PC-3 (cell line): ENCODE data around the gene NEUROG1. TPM values are rescaled to one million over a fixed set of nuclear protein-coding genes. Genes with fewer than 3 reads are reported as not detected.
"Not testable (repeated sequence)": the region's sequence is repeated elsewhere in the genome, so short reads cannot be mapped to it uniquely, and the experiment has no call there.

ENCODE experiments used
- ATAC-seq: fragments of 200-7000 bp; cut with Tn5 transposase; 2 replicates; pipeline ENCODE4 v1.9.1; 2020; ENCODE audit warnings: mild to moderate bottlenecking, moderate library complexity
- BruUV-seq: library from RNA; stranded (reverse); fragments of 400-500 nt; replicated peaks from 2 replicates; lab custom pipeline; 2021; lab: Mats Ljungman, UMichigan
- CTCF ChIA-PET: fragments of 300-600 bp; sonication (Branson Sonifier 250); formaldehyde crosslinking; loops from one replicate; lab custom pipeline; 2022; ENCODE audit warnings: antibody characterized with exemption; lab: Charles Lee
- POLR2A ChIA-PET: fragments of 300-600 bp; sonication (Branson Sonifier 250); formaldehyde crosslinking; loops from one replicate; lab custom pipeline; 2022; ENCODE audit warnings: antibody characterized with exemption; ENCODE audit not compliant: unreplicated experiment; lab: Charles Lee
- DNase-seq: peaks from one replicate; pipeline ENCODE4 v3.0.0-alpha.2; 2015
- H2AFZ ChIP-seq: fragments of 300-600 bp; sonication (generic); 2 replicates; pipeline ENCODE4 v1.6.0; 2016; ENCODE audit warnings: antibody characterized with exemption, low read length
- H3F3A ChIP-seq: fragments of 300-600 bp; sonication (generic); one replicate; pipeline ENCODE4 v1.6.0; 2017; ENCODE audit warnings: antibody characterized with exemption, low read length, control low read depth, mild to moderate bottlenecking; ENCODE audit not compliant: unreplicated experiment
- H3K27ac ChIP-seq: fragments of 300-600 bp; sonication (generic); 2 replicates; pipeline ENCODE4 v1.5.1; 2016; ENCODE audit warnings: mild to moderate bottlenecking, low read length
- H3K27me3 ChIP-seq: fragments of 300-600 bp; sonication (generic); 2 replicates; pipeline ENCODE4 v1.6.1; 2016; ENCODE audit warnings: low read length, mixed read lengths
- H3K36me3 ChIP-seq: fragments of 300-600 bp; sonication (generic); 2 replicates; pipeline ENCODE4 v1.6.1; 2016; ENCODE audit warnings: low read depth, mixed run types, low read length, mixed read lengths
- H3K4me1 ChIP-seq: fragments of 300-600 bp; sonication (generic); 2 replicates; pipeline ENCODE4 v1.5.1; 2016; ENCODE audit warnings: low read length; ENCODE audit not compliant: insufficient read depth
- H3K4me2 ChIP-seq: fragments of 300-600 bp; sonication (generic); 2 replicates; pipeline ENCODE4 v1.6.0; 2016; ENCODE audit warnings: low read length
- H3K4me3 ChIP-seq: fragments of 300-600 bp; sonication (generic); 2 replicates; pipeline ENCODE4 v1.5.1; 2016; ENCODE audit warnings: mild to moderate bottlenecking, low read length, mixed read lengths
- H3K79me2 ChIP-seq: fragments of 300-600 bp; sonication (generic); 2 replicates; pipeline ENCODE4 v1.6.1; 2017; ENCODE audit warnings: low read length, mixed read lengths
- H3K9ac ChIP-seq: fragments of 300-600 bp; sonication (generic); 2 replicates; pipeline ENCODE4 v1.6.0; 2016; ENCODE audit warnings: mild to moderate bottlenecking, low read length
- H3K9me2 ChIP-seq: fragments of 300-600 bp; sonication (generic); replicated peaks from 2 replicates; pipeline ENCODE4 v1.6.1; 2016; ENCODE audit warnings: mixed run types, low read length, mixed read lengths
- H3K9me3 ChIP-seq: fragments of 300-600 bp; sonication (generic); 2 replicates; pipeline ENCODE4 v1.6.1; 2016; ENCODE audit warnings: low read length, mixed read lengths
- H4K20me1 ChIP-seq: fragments of 300-600 bp; sonication (generic); 2 replicates; pipeline ENCODE4 v1.6.1; 2016; ENCODE audit warnings: low read length, mixed read lengths
- EZH2 ChIP-seq: fragments of 300-600 bp; sonication (generic); IDR thresholded peaks from one replicate; pipeline ENCODE4 v1.6.1; 2017; ENCODE audit warnings: antibody characterized with exemption, mild to moderate bottlenecking, low read length; ENCODE audit not compliant: unreplicated experiment
- EZH2phosphoT487 ChIP-seq: fragments of 300-600 bp; sonication (generic); IDR thresholded peaks from 2 replicates; pipeline ENCODE4 v1.6.1; 2018; ENCODE audit warnings: mild to moderate bottlenecking, antibody characterized with exemption, low read length, borderline replicate concordance
- intact Hi-C: fragments of 100-400 bp; cut with micrococcal nuclease; formaldehyde crosslinking; loops from 2 replicates; pipeline ENCODE4 v1.9.0; 2023
- total RNA-seq: library from RNA; depleted of rRNA; stranded (reverse); fragments of >200 nt; gene quantifications from 2 replicates; pipeline ENCODE4 v1.2.3, GENCODE V29; 2014
- TF ChIP-seq, protein P1 (sequence below): fragments of 300-600 bp; sonication (generic); conservative IDR thresholded peaks from 2 replicates; pipeline ENCODE4 v1.5.1; 2017; ENCODE audit warnings: antibody characterized with exemption, low read depth, mild to moderate bottlenecking, low read length

The NEUROG1 gene
- total RNA-seq, 1 experiment from 2014 or later: not detected

DNA sequence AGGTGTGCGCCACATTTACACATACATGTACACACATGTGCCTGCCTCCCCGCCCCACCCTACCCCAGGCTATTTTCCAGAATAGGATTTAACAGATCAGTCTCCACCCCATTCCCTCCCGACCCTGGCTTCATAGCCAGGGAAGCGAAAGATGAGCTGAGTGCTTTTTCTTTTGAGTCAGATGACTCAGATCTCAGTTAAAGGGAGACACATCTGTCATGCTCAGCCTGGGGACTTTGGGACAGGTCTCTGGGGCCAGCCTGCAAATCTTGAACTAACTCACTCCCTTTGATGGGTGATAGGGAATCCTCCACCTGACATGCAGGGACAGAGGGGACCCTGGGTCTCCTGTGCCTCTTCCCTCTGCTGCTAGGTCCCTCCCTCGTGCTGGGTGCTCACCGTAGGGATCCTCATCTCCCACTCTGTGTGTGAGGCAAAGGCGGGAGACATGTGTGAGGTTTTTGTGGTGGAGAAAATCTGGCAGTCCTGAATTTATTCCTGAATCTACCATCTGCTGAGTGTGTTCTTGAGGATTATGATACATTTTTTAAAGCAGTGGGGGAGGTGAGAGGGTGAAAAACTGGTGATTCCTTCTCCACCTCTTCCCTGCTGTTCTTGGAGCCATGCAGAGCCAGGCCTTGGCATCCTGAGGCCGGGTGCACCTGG lies 37.7 kb downstream of the NEUROG1 start:
- Histone ChIP-seq H3K4me3 (no peak overlapping the region), H3K4me2 (peak overlapping the region; percentile 49), H3K9me2 (no peaks in the 10 kb centered on the region), H2AFZ (no peak overlapping the region), H3K4me1 (peaks cover 33% of the 10 kb centered on the region), H3K9me3 (no peaks in the 10 kb centered on the region), H4K20me1 (no peaks in the 10 kb centered on the region), H3K79me2 (no peaks in the 10 kb centered on the region), H3F3A (no peaks in the 10 kb centered on the region), H3K27ac (peak overlapping the region; percentile 34; the same call in 1 of the 2 replicates), H3K27me3 (no peaks in the 10 kb centered on the region), H3K9ac (no peak overlapping the region), H3K36me3 (no peaks in the 10 kb centered on the region)
- peak; percentile 47 for DNase-seq
- ATAC-seq: peak; percentile 39
- CTCF ChIA-PET: no interaction called here
- TF ChIP-seq EZH2phosphoT487 (no peak), EZH2 (no peak)
- TF ChIP-seq, protein P1, sequence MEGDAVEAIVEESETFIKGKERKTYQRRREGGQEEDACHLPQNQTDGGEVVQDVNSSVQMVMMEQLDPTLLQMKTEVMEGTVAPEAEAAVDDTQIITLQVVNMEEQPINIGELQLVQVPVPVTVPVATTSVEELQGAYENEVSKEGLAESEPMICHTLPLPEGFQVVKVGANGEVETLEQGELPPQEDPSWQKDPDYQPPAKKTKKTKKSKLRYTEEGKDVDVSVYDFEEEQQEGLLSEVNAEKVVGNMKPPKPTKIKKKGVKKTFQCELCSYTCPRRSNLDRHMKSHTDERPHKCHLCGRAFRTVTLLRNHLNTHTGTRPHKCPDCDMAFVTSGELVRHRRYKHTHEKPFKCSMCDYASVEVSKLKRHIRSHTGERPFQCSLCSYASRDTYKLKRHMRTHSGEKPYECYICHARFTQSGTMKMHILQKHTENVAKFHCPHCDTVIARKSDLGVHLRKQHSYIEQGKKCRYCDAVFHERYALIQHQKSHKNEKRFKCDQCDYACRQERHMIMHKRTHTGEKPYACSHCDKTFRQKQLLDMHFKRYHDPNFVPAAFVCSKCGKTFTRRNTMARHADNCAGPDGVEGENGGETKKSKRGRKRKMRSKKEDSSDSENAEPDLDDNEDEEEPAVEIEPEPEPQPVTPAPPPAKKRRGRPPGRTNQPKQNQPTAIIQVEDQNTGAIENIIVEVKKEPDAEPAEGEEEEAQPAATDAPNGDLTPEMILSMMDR: no peak
- intact Hi-C loops: no loop called here
- no TSS peak for BruUV-seq
- POLR2A ChIA-PET: no interaction called here

DNA sequence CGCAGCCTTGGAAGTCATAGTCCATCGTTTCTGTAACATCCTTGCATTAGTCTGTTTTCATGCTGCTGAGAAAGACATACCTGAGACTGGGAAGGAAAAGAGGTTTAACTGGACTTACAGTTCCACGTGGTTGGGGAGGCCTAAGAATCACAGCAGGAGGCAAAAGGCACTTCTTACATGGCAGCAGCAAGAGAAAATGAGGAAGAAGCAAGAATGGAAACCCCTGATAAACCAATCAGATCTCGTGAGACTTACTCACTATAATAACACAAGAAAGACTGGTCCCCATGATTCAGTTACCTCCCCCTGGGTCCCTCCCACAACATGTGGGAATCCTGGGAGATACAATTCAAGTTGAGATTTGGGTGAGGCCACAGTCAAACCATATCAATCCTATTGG lies 40.2 kb downstream of the NEUROG1 start:
- peaks cover 55% of the 10 kb centered on the region for H3K4me1 ChIP-seq
- intact Hi-C loops, H2AFZ ChIP-seq, H3K4me2 ChIP-seq, ATAC-seq, H3K9me3 ChIP-seq, H3K36me3 ChIP-seq, H4K20me1 ChIP-seq, H3K27ac ChIP-seq, H3F3A ChIP-seq, POLR2A ChIA-PET, H3K27me3 ChIP-seq, H3K9me2 ChIP-seq, DNase-seq, CTCF ChIA-PET, H3K9ac ChIP-seq, H3K4me3 ChIP-seq, H3K79me2 ChIP-seq, BruUV-seq: not testable (repeated sequence)

DNA sequence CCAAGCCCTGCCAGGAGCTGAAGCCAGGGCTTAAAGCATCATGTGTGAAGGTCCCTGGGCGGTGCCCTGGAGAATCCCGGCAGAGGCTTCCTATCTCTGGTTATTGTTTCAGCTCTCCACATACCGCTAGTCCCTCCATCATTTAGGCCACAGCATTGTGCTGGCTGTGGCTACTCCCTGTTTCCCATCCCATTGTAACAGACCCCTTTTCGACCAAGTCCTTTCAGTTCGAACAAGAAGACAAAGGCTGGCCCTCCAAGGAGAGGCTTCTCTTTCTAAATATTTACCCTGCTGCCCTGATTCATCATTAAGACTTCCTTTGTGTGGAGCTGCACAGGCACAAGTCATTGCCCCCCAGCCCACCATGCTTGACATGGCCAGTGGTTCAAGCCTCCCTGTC lies 41.6 kb downstream of the NEUROG1 start:
- DNase-seq: no peak
- no peaks in the 10 kb centered on the region for H3K9me3 ChIP-seq
- no TSS peak for BruUV-seq
- H3K36me3 ChIP-seq: no peaks in the 10 kb centered on the region
- H2AFZ ChIP-seq: no peak overlapping the region
- H3K27ac ChIP-seq: peak overlapping the region; percentile 87
- no peaks in the 10 kb centered on the region for H3F3A ChIP-seq
- no peaks in the 10 kb centered on the region for H3K9me2 ChIP-seq
- ChIA-PET CTCF (no interaction called here), POLR2A (no interaction called here)
- peak overlapping the region; percentile 36; the same call in 1 of the 2 replicates for H3K9ac ChIP-seq
- H3K4me3 ChIP-seq: no peak overlapping the region
- no peak for ATAC-seq
- intact Hi-C loops: no loop called here
- H3K27me3 ChIP-seq: no peaks in the 10 kb centered on the region
- no peaks in the 10 kb centered on the region for H3K79me2 ChIP-seq
- peaks cover 57% of the 10 kb centered on the region for H3K4me1 ChIP-seq
- TF ChIP-seq, protein P1: no peak
- TF ChIP-seq EZH2phosphoT487: no peak
- TF ChIP-seq EZH2: no peak
- H4K20me1 ChIP-seq: no peaks in the 10 kb centered on the region
- H3K4me2 ChIP-seq: peak overlapping the region; percentile 63
